ENCODE results near the gene TMC4. TPM values are rescaled to one million over a fixed set of nuclear protein-coding genes. Genes with fewer than 3 reads are reported as not detected.

TMC4 gene
- total and polyA plus RNA-seq, 4 donors: 0.23 to 2.4 (median 1.4) TPM

GRCh38 chr19:54211235-54211634 lies 38.3 kb upstream of the TMC4 start:
- DNase-seq (ENCODE audit: low spot score): no peak
- H3K36me3 ChIP-seq (ENCODE audit: control insufficient read depth in 4 of 4, insufficient read depth in 3 of 4, low read depth in 1 of 4, low read length in 3 of 4): peaks cover 5 to 15% (median 11%) of the 10 kb centered on the region in 4 donors
- no peak for TF ChIP-seq CTCF (IDR thresholded peaks at IDR 0.05; ENCODE audit: low read depth, low read length, missing input control)
- no peak for TF ChIP-seq FOXA1 (IDR thresholded peaks at IDR 0.05)
- no peak for TF ChIP-seq JUND (IDR thresholded peaks at IDR 0.05)
- no peak for TF ChIP-seq NR2F2 (IDR thresholded peaks at IDR 0.05)
- TF ChIP-seq RAD21 (IDR thresholded peaks at IDR 0.05): no peak
- TF ChIP-seq HNF4A (conservative IDR thresholded peaks at IDR 0.05): no peak
- TF ChIP-seq, protein P1, sequence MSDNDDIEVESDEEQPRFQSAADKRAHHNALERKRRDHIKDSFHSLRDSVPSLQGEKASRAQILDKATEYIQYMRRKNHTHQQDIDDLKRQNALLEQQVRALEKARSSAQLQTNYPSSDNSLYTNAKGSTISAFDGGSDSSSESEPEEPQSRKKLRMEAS (IDR thresholded peaks at IDR 0.05): no peak
- TF ChIP-seq SP1 (IDR thresholded peaks at IDR 0.05): no peak
- no peak for TF ChIP-seq EGR1 (IDR thresholded peaks at IDR 0.05; ENCODE audit: low read depth in 2 of 2)
- no peak for TF ChIP-seq TAF1 (conservative IDR thresholded peaks at IDR 0.05)
- TF ChIP-seq RXRA (IDR thresholded peaks at IDR 0.05): no peak
- TF ChIP-seq, protein P2, sequence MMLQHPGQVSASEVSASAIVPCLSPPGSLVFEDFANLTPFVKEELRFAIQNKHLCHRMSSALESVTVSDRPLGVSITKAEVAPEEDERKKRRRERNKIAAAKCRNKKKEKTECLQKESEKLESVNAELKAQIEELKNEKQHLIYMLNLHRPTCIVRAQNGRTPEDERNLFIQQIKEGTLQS (IDR thresholded peaks at IDR 0.05): no peak
- no peak for TF ChIP-seq GABPA (IDR thresholded peaks at IDR 0.05 in 1 of 2, conservative IDR thresholded peaks at IDR 0.05 in 1 of 2)
- TF ChIP-seq FOXA2 (IDR thresholded peaks at IDR 0.05): no peak
- TF ChIP-seq ZBTB33 (IDR thresholded peaks at IDR 0.05): no peak
- TF ChIP-seq, protein P3, sequence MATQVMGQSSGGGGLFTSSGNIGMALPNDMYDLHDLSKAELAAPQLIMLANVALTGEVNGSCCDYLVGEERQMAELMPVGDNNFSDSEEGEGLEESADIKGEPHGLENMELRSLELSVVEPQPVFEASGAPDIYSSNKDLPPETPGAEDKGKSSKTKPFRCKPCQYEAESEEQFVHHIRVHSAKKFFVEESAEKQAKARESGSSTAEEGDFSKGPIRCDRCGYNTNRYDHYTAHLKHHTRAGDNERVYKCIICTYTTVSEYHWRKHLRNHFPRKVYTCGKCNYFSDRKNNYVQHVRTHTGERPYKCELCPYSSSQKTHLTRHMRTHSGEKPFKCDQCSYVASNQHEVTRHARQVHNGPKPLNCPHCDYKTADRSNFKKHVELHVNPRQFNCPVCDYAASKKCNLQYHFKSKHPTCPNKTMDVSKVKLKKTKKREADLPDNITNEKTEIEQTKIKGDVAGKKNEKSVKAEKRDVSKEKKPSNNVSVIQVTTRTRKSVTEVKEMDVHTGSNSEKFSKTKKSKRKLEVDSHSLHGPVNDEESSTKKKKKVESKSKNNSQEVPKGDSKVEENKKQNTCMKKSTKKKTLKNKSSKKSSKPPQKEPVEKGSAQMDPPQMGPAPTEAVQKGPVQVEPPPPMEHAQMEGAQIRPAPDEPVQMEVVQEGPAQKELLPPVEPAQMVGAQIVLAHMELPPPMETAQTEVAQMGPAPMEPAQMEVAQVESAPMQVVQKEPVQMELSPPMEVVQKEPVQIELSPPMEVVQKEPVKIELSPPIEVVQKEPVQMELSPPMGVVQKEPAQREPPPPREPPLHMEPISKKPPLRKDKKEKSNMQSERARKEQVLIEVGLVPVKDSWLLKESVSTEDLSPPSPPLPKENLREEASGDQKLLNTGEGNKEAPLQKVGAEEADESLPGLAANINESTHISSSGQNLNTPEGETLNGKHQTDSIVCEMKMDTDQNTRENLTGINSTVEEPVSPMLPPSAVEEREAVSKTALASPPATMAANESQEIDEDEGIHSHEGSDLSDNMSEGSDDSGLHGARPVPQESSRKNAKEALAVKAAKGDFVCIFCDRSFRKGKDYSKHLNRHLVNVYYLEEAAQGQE (IDR thresholded peaks at IDR 0.05): no peak
- no peak for TF ChIP-seq YY1 (IDR thresholded peaks at IDR 0.05)
- H3K27ac ChIP-seq (ENCODE audit: low read depth in 1 of 2, low read length in 2 of 2): peak overlapping the region; percentile 88 to 94
- peaks cover 26 to 53% (median 43%) of the 10 kb centered on the region in 4 donors for H3K4me1 ChIP-seq (ENCODE audit: control insufficient read depth in 4 of 4, insufficient read depth in 4 of 4, low read length in 3 of 4)
- H3K27me3 ChIP-seq (ENCODE audit: control insufficient read depth in 4 of 4, insufficient read depth in 4 of 4, low read length in 3 of 4): no peaks in the 10 kb centered on the region
- peak overlapping the region in 2 of 3 donors; percentile 3 to 29 for H3K4me3 ChIP-seq (ENCODE audit: low read depth in 1 of 3, low read length in 3 of 3)
- H3K9ac ChIP-seq (ENCODE audit: low read depth in 1 of 2, low read length in 2 of 2): no peak overlapping the region
- H3K9me3 ChIP-seq (ENCODE audit: control insufficient read depth in 4 of 4, low read length in 3 of 4): no peaks in the 10 kb centered on the region
- WGBS: 85% methylated on average over 12 of the region's 12 CpGs
